Gastroesophageal sphincter (tissue), 4 donors: ENCODE measurements around the gene AKR7A3. TPM values are rescaled to one million over a fixed set of nuclear protein-coding genes. Genes with fewer than 3 reads are reported as not detected.

Source experiments
- ATAC-seq: fragments of 150-250 bp; one replicate; pipeline ENCODE4 v1.9.1; 2016; ENCODE audit warnings: mild to moderate bottlenecking, moderate library complexity
- H3K27ac ChIP-seq, 4 donors: fragments of 200-600 bp; sonication (generic) in 3 of 4; 1 replicate in 3 of 4; 2 replicates in 1 of 4; pipeline ENCODE4 v1.5.1; 2016 to 2019
- H3K27me3 ChIP-seq: fragments of 200-600 bp; sonication (generic); one replicate; pipeline ENCODE4 v1.5.1; 2019
- H3K36me3 ChIP-seq, 2 donors: fragments of 200-600 bp; sonication (generic); one replicate each; pipeline ENCODE4 v1.5.1; 2019; ENCODE audit warnings: control low read depth in 1 of 2
- H3K4me1 ChIP-seq, 3 donors: fragments of 200-600 bp; sonication (generic); 1 replicate in 2 of 3; 2 replicates in 1 of 3; pipeline ENCODE4 v1.5.1; 2016 to 2019; ENCODE audit warnings: control low read depth in 2 of 3
- H3K4me3 ChIP-seq, 2 donors: fragments of 200-600 bp; sonication (generic); one replicate each; pipeline ENCODE4 v1.5.1; 2019; ENCODE audit warnings: mild to moderate bottlenecking in 1 of 2, moderate library complexity in 1 of 2
- H3K9me3 ChIP-seq, 3 donors: fragments of 200-600 bp; sonication (generic); one replicate each; pipeline ENCODE4 v1.5.1; 2017 to 2019; ENCODE audit warnings: control low read depth in 2 of 3
- CTCF ChIP-seq, 4 experiments: fragments of 200-600 bp in 2 of 4; fragments of 450-650 bp in 2 of 4; sonication (generic) in 1 of 4; IDR thresholded peaks; one replicate each; pipeline ENCODE4 v1.5.1; 2017 to 2019; ENCODE audit warnings: antibody characterized with exemption in 4 of 4, mild to moderate bottlenecking in 2 of 4, moderate library complexity in 2 of 4
- EP300 ChIP-seq: sonication (generic); formaldehyde crosslinking; IDR thresholded peaks from one replicate; pipeline ENCODE4 v1.6.1; 2017; ENCODE audit warnings: antibody characterized with exemption, mild to moderate bottlenecking
- POLR2A ChIP-seq, 2 donors: fragments of 450-650 bp; IDR thresholded peaks; one replicate each; pipeline ENCODE4 v1.6.1; 2017; ENCODE audit warnings: antibody characterized with exemption in 2 of 2, mild to moderate bottlenecking in 2 of 2, moderate library complexity in 1 of 2
- POLR2AphosphoS5 ChIP-seq: sonication (generic); formaldehyde crosslinking; IDR thresholded peaks from one replicate; pipeline ENCODE4 v1.6.1; 2017; ENCODE audit warnings: antibody characterized with exemption
- WGBS, 2 donors: methylation state at CpG; one replicate each; pipeline ENCODE4 v1.1.5; 2018; ENCODE audit warnings: low coverage in 1 of 2; 5-methylcytosine and 5-hydroxymethylcytosine counted together
- total RNA-seq, 4 donors: library from RNA; depleted of rRNA; stranded (reverse); fragments of >200 nt; gene quantifications; one replicate each; pipeline ENCODE4 v1.1.0, GENCODE V29; 2016

Gene AKR7A3
- total RNA-seq, 4 donors from 2014 or later, result 0.27 to 1.6 (median 0.71) TPM

DNA sequence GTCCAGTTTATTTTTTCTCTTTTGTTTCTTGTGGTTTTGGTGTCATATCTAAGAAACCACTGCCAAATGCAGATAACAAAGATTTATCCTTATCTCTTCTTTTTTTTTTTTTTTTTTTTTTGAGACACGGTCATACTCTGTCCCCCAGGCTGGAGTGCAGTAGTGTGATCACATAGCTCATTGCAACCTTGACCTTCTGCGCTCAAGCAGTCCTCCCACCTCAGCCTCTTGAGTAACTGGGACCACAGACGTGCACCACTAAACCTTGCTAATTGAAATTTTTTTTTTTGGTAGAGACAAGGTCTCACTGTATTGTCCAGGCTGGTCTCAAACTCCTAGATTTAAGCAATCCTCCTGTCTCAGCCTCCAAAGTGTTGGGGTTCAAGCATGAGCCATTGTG, 32.5 kb upstream of the AKR7A3 start:
- Histone ChIP-seq H3K27ac (no peak overlapping the region), H3K4me1 (peaks cover 0 to 10% (median 0%) of the 10 kb centered on the region in 3 donors), H3K4me3 (no peak overlapping the region), H3K27me3 (no peaks in the 10 kb centered on the region), H3K9me3 (no peaks in the 10 kb centered on the region), H3K36me3 (peaks cover 0 to 68% of the 10 kb centered on the region in 2 donors)
- ATAC-seq, result no peak
- WGBS, 2 donors, result 69 to 96% methylated on average over 3 of the region's 3 CpGs
- TF ChIP-seq EP300 (no peak), POLR2A (IDR thresholded peaks at IDR 0.05) (no peak), POLR2AphosphoS5 (no peak), CTCF (IDR thresholded peaks at IDR 0.05) (no peak)

GRCh38 chr1:19319196-19319595, 30.6 kb upstream of the AKR7A3 start:
- no peak overlapping the region for H3K4me3 ChIP-seq
- TF ChIP-seq POLR2AphosphoS5 (no peak), CTCF (IDR thresholded peaks at IDR 0.05) (no peak), POLR2A (IDR thresholded peaks at IDR 0.05) (no peak), EP300 (no peak)
- ATAC-seq, result no peak
- H3K27ac ChIP-seq, result no peak overlapping the region
- no peaks in the 10 kb centered on the region for H3K27me3 ChIP-seq
- peaks cover 0 to 27% (median 3%) of the 10 kb centered on the region in 3 donors for H3K4me1 ChIP-seq
- H3K9me3 ChIP-seq, result no peaks in the 10 kb centered on the region
- WGBS, 2 donors, result 81 to 86% methylated on average over 3 of the region's 3 CpGs
- peaks cover 0 to 52% of the 10 kb centered on the region in 2 donors for H3K36me3 ChIP-seq

- 83% methylated on average over 1 to 3 of the region's 13 CpGs for WGBS, 2 donors
- H3K4me3 ChIP-seq, result no peak overlapping the region
- TF ChIP-seq EP300 (no peak), POLR2A (IDR thresholded peaks at IDR 0.05) (no peak), POLR2AphosphoS5 (no peak), CTCF (IDR thresholded peaks at IDR 0.05) (no peak)
- no peaks in the 10 kb centered on the region for H3K9me3 ChIP-seq
- no peak overlapping the region for H3K27ac ChIP-seq
- H3K36me3 ChIP-seq, result peaks cover 0 to 33% of the 10 kb centered on the region in 2 donors
- H3K27me3 ChIP-seq, result no peaks in the 10 kb centered on the region
- peaks cover 0 to 46% (median 14%) of the 10 kb centered on the region in 3 donors for H3K4me1 ChIP-seq
- no peak for ATAC-seq
Measured at GRCh38 chr1:19317126-19317910, 28.7 kb upstream of the AKR7A3 start.

DNA sequence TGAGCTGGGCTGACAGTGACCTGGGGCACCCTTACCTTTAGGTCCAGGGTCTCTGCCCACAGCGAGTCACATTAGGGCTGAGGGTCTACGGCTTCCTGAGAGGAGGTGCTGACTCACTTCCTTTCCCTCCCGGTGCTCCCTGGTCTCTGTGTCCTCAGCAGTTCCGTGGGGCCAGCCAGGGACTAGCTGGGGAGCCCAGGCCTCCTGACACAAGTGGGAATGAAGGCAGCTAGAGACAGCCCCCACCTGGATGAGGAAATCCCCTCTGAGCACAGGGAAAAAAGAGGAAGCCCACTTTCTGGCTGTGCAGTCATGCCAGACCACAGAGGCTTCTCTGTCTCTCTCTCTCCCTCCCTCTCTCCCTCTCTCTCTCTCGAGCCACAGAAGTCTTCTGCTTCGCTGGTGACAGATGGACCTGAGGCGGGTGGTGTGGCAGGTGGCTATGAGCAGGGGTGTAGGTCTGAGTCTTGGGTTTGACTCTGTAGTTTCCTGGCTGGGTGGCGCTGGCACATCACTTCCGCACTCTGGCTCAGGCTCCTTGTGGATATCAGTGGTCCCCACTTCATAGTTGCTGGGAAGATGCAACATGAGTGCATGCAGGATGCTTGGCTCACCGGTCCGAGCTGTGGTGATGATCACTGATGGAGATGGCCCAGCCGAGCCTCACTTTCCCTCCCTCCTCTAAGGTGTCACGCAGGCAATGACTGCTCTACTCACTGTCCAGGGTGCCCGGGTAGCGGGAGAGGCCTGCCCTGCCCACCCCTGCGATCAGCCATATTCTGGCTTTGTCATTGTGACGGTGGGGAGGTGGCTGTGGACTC, 27.0 kb upstream of the AKR7A3 start:
- ATAC-seq, result no peak
- Histone ChIP-seq H3K9me3 (no peaks in the 10 kb centered on the region), H3K4me1 (peaks cover 0 to 59% (median 22%) of the 10 kb centered on the region in 3 donors), H3K27me3 (no peaks in the 10 kb centered on the region), H3K36me3 (peaks cover 0 to 27% of the 10 kb centered on the region in 2 donors), H3K27ac (no peak overlapping the region), H3K4me3 (no peak overlapping the region)
- TF ChIP-seq CTCF (IDR thresholded peaks at IDR 0.05), result no peak
- no peak for TF ChIP-seq EP300
- no peak for TF ChIP-seq POLR2A (IDR thresholded peaks at IDR 0.05)
- no peak for TF ChIP-seq POLR2AphosphoS5
- WGBS, 2 donors, result 0 to 69% methylated on average over 1 to 4 of the region's 17 CpGs
